Stimulated activated CD4-positive, alpha-beta T cell treated with anti-CD3 and anti-CD28 coated beads, Interleukin-1b, Interleukin-23, amount 100 ng/mL, for 1 hour (primary cell): ENCODE results near the gene RUNX1.
"Not testable (repeated sequence)": the region's sequence is repeated elsewhere in the genome, so short reads cannot be mapped to it uniquely, and the experiment has no call there.

Experiments used
- DNase-seq, 2 donors: peaks; one replicate each; pipeline ENCODE4 v3.0.0-alpha.2; 2020; ENCODE audit warnings: low read depth in 2 of 2

RUNX1 gene

DNA sequence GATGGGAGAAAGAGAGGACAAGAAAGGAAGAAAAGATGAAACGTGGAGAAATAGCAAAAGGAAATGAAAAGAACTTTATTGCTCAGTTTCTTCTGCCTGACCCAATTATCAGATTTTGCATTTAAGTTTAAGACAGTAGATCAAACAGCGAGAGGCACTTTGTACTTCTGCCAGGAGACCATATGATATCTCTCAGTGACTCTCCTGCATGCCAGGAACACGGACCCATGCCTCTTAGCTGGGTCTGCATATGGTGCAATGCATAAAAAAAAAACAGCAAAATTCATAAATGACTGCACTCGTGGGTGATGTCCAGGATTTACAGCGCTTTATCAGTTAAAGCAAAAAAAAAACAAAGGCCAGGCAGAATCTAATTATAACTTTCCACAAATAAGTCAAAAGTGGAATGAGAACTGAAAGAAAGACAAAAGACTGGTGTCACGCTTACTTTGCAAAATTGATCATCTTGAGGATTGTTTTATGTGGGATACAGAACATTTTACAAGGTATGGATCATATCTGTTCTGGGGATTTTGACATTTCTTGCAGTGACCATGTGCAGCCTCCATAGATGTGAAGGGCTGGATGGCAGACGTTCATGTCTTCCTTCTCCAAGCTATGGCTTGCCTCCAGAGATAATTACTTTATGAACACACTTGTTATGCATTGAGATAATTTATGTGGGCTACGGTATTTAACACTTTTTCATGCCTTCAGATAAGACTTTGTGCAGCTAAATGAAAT lies 79.5 kb downstream of the RUNX1 start:
- no peak for DNase-seq

DNA sequence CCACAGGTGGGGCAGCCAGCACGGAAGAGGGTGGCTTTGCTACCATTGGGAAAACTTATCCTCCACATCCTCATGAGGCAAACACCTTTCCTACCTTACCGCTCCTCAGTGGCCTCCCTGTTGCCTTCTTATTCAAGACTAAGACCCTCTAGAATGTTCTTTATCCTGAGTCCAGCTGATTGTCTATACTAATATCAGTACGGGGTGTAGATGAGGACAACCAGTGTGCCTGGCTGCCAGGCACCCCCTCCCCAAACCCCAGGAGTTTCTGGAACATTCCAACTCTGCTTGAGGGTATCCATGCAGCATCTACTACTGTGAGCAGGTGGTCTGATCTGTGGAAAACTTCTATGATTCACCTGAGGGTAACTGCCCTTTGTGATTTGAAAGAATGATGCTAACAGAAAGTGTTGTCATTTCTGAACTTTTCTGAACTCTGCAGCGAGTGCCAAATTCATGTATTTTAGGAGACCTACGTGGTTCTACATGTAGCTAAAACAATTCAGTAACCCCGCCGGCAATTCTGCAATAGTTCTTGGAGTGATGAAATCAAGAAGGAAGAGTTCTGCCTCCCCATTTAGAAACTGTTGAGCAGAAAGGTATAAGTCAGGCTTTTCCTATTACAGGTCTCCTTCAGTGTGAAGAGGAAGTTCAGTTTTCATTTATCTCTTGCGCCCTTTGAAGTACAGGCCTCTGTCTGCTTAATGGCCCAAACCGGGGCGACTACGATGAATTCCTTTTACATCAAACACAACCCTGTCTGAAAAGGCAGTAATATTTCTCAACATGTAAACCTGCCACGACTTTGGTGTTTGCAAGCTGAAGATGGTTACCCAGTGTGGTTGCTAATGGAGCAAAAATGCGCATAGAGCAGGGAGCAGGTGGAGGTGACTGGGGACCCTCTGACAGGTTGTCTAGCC lies 80.4 kb downstream of the RUNX1 start:
- no peak for DNase-seq

- DNase-seq: peak in 1 of 2 donors; percentile 7
These were observed 81.4 kb downstream of the RUNX1 start for GRCh38 chr21:34967509-34968289.

DNA sequence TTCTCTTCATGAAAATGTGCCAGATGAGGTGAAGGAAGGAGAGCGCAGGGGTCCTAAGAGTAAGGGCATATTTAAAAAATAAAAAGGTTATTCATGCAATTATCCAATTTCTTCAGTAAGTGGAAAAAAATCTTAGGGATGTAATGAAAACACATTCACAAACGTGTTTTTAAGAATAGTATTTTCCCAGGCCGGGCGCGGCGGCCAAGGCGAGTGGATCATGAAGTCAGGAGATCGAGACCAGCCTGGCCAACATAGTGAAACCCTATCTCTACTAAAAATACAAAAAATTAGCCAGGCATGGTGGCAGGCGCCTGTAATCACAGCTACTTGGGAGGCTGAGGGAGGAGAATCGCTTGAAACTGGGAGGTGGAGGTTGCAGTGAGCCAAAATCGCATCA lies 82.2 kb downstream of the RUNX1 start:
- not testable (repeated sequence) for DNase-seq

GRCh38 chr21:34965200-34966174 lies 83.6 kb downstream of the RUNX1 start:
- DNase-seq: no peak

DNA sequence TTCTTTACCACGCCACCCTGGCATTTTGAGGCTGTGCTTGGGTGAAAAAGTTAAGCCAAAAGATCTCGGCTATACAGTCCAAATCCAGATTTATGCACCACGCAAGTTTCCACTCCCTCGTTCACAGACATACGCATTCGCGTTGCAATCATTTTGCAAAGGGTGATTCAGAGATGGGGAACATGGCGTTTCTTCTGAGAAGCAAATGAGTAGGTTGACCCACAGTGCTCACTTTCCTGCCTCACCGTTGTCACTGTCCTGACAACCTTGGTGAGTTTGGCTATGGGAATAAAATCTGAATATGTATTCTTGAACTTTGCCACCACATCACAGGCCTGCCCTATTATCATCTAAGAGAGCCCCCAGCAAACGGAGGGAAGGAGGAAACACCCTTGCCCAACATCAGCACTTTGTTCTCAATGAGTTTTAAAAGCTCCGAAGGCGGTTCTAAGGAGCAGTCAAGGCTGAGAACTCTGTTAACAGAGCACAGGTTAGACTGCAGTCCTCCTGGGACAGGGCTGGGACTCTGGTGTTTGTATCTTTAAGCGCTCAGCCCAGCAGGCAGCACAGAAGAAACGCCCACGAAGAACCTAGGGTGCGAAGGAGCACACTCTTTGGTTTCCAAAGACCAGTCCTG lies 86.4 kb downstream of the RUNX1 start:
- no peak for DNase-seq

DNA sequence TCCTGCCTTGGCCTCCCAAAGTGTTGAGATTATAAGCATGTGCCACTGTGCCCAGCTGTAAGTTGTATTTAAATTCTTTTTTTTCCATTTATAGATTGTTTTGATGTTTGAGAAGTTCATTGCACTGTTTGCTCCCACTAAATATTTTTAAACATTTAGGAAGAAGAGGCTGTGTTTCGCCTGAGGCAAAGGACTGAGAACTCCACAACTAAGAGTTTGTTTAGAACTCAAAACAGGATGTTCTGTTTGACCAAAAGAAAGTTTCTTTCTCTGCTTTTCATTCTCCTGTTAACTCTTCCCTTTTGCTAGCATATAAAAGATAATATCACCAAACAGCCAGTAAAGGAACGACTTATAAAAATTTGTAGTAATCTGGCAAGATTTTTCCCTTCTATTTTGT lies 87.0 kb downstream of the RUNX1 start:
- DNase-seq: no peak

DNA sequence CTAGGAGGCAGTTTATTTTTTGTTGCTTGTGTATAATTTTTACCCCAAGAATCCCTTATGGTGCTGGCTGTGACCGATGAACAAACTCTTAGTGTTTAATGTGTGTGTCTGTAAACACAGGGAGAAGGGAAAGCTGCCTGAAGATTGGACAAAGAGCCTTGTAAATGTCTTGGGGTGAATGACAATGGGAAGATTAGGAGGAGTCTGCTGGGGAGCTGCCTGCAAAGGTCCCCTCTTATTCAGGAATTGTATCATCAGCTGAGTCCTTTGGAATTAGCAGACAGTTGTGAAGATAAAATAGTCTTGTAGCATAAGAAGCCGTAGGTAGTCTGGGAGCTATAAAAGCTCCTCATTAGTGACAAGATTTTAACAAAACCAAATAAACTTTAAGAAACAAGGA lies 88.4 kb downstream of the RUNX1 start:
- no peak for DNase-seq

DNA sequence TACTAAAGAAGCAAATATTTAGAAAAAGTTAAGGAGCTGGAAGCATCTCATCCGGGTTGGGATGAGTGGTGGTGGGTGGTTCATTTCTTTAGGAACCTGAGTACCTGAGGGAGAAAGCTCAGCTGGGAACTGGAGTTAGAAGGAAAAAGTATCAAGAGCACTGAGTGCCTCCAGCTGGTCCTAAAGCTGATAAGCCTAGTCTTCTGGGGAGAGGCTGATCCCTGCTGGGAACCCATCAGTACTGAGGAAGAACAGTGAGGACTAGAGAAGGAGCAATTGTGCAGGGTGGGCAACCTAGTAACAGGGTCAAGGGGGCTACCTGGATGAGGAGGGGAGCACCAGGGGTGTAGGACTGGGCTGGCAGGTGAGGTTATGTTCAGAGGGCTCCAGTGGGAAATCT lies 89.5 kb downstream of the RUNX1 start:
- DNase-seq: no peak

GRCh38 chr21:34958040-34958439 lies 91.1 kb downstream of the RUNX1 start:
- DNase-seq: no peak

- no peak for DNase-seq
These were observed 92.4 kb downstream of the RUNX1 start for GRCh38 chr21:34956416-34957316.

GRCh38 chr21:34953950-34954349 lies 95.2 kb downstream of the RUNX1 start:
- no peak for DNase-seq

GRCh38 chr21:34952701-34953100 lies 96.4 kb downstream of the RUNX1 start:
- no peak for DNase-seq

DNA sequence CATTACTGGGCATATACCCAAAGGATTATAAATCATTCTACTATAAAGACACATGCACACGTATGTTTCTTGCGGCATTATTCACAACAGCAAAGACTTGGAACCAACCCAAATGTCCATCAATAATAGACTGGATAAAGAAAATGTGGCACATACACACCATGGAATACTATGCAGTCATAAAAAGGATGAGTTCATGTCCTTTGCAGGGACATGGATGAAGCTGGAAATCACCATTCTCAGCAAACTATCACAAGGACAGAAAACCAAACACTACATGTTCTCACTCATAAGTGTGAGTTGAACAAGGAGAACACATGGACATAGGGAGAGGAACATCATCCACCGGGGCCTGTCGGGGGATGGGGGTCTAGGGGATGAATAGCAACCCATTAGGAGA lies 97.2 kb downstream of the RUNX1 start:
- DNase-seq: not testable (repeated sequence)

DNA sequence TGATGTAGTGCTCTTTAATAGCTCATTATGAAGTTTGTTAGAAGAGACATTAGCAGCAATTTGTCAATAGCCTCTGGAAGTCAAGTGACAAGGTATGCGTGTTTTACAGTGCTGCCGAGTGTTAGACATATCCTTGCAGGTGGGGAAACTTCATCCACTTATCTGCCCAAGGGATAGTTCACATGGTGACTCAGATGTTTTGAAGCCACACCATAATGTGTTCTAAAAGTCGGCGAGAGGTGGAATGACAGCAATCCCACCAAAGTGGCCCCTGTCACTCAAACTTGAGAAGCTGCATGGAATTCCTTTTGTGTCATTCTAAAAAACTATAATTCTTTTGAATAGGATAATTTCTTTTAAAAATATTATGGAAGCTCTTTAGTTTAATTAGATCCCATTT lies 98.1 kb downstream of the RUNX1 start:
- no peak for DNase-seq

DNA sequence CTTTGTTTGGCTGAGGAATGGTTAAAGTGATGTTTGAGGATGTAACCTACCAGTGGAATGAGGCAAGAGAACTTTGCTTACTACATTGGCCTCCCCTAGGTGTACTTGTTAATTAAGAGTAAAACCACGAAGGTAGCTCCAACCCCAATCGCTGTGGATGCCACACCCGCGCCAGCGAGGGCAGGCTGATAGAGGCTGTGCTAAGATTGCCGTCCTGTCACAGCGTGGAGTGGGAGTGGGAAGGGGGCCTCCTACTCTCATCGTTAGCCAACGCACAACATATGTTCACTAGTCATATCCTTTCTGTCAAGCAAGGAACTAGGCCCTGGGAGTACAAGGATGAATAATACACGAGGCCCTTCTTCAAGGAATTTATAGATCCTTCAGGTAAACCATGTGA lies 99.6 kb downstream of the RUNX1 start:
- DNase-seq: no peak

DNA sequence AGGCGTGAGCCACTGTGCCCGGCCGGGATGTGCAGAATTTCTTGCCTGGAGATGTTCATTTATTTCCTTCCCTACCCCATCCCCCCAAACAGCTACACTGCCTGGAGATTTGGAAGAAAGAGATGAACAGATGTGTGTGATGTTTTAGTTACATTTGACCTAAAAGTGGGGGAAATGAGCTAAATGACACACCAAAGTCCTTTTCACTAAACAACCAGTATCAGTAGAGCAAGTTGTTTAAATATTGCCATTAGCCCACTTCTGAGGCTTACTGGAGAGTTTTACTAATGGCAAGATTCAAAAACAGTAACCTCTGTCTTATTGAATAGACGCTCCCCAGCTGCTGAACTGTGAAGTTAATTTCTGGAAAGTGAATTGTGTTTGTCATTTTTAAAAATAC lies 100.1 kb downstream of the RUNX1 start:
- no peak for DNase-seq

GRCh38 chr21:34948157-34948556 lies 100.9 kb downstream of the RUNX1 start:
- DNase-seq: no peak

DNA sequence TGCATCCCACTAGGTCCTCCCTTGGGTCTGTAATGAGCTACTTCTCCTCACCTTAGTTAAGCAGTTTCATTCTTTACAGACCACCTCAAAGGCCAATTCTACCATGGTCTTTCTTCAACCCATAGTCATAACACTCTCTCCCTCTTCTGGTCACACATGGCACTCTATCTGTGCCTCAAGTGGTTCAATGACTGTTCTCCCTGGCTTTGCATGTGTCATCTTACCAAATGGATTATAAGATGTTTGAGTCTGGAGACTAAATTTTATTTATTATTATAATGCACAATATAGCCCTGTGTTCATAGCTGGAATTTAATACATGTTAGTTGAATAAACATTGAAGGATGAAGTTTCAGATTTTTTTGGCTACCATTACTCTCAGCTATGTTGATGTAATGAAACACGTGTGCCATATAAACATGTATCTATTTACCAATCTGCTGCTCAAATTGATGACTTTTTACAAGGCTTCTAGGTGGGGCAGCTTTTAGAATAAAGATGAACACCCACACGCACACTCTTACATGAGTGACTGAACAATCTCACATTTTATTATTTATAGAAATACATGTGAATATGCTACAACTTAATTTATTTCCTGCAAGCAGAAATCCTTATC lies 102.1 kb downstream of the RUNX1 start:
- no peak for DNase-seq
